GM12878 (cell line): ENCODE data around the gene TTC39A. TPM values are rescaled to one million over a fixed set of nuclear protein-coding genes. Genes with fewer than 3 reads are reported as not detected.

Experiments used
- ATAC-seq: fragments of 200-7000 bp; cut with Tn5 transposase; 3 replicates; pipeline ENCODE4 v1.9.1; 2020; ENCODE audit warnings: mild to moderate bottlenecking, moderate library complexity
- BruUV-seq: library from RNA; stranded (reverse); fragments of 400-500 nt; replicated peaks from 2 replicates; lab custom pipeline; 2021; lab: Mats Ljungman, UMichigan
- CTCF ChIA-PET: fragments of 300-600 bp; sonication (Branson Sonifier 250); formaldehyde crosslinking; extraction: SDS; loops from one replicate; lab custom pipeline; 2021; ENCODE audit warnings: inconsistent platforms; lab: Yijun Ruan, JAX
- POLR2A ChIA-PET: fragments of 350-600 bp; formaldehyde crosslinking; extraction: SDS; loops from one replicate; lab custom pipeline; 2021; ENCODE audit warnings: inconsistent platforms; lab: Charles Lee
- RAD21 ChIA-PET: fragments of 300-600 bp; sonication (Branson Sonifier 250); formaldehyde crosslinking; loops from one replicate; lab custom pipeline; 2023; ENCODE audit warnings: antibody characterized with exemption; ENCODE audit not compliant: unreplicated experiment; lab: Charles Lee
- SMC1A ChIA-PET: fragments of 300-600 bp; sonication (Branson Sonifier 250); formaldehyde crosslinking; loops from one replicate; lab custom pipeline; 2023; ENCODE audit not compliant: unreplicated experiment, uncharacterized antibody; lab: Charles Lee
- DNase-seq: peaks from one replicate; pipeline ENCODE4 v3.0.0-alpha.2; 2011; ENCODE audit warnings: low read depth, low spot score
- FAIRE-seq: peaks from 3 replicates; lab custom pipeline; 2011; peaks lifted over from hg19 to GRCh38; lab: Jason Lieb, UNC
- H2AFZ ChIP-seq: 2 replicates; pipeline ENCODE4 v1.6.0; 2011; ENCODE audit warnings: low read depth, low read length, control low read depth; ENCODE audit not compliant: control insufficient read depth
- H3K27ac ChIP-seq: 2 replicates; pipeline ENCODE4 v1.5.1; 2011; ENCODE audit warnings: control low read depth; ENCODE audit not compliant: control insufficient read depth, insufficient read depth
- H3K27me3 ChIP-seq, 2 experiments: replicated peaks in 1 of 2; 2 replicates each; pipeline versions ENCODE4 v1.6.0 to v1.6.1; 2011; ENCODE audit warnings: low read length in 1 of 2; ENCODE audit not compliant: control insufficient read depth in 2 of 2, insufficient read depth in 2 of 2
- H3K36me3 ChIP-seq, 2 experiments: 2 replicates each; pipeline ENCODE4 v1.5.1; 2011; ENCODE audit warnings: low read length in 1 of 2; ENCODE audit not compliant: control insufficient read depth in 2 of 2, insufficient read depth in 2 of 2
- H3K4me1 ChIP-seq: 2 replicates; pipeline ENCODE4 v1.6.1; 2011; ENCODE audit warnings: mild to moderate bottlenecking, low read length, moderate library complexity, mixed read lengths; ENCODE audit not compliant: control insufficient read depth, insufficient read depth
- H3K4me2 ChIP-seq: 2 replicates; pipeline ENCODE4 v1.6.0; 2011; ENCODE audit warnings: control low read depth; ENCODE audit not compliant: control insufficient read depth, insufficient read depth
- H3K4me3 ChIP-seq: fragments of 200-600 bp; sonication (generic); 2 replicates; pipeline ENCODE4 v1.5.1; 2016
- H3K79me2 ChIP-seq: 2 replicates; pipeline ENCODE4 v1.6.0; 2011; ENCODE audit warnings: low read length; ENCODE audit not compliant: control insufficient read depth, insufficient read depth
- H3K9ac ChIP-seq: 2 replicates; pipeline ENCODE4 v1.8.0; 2011; ENCODE audit warnings: low read length, control low read depth, mixed read lengths; ENCODE audit not compliant: control insufficient read depth, insufficient read depth
- H3K9me3 ChIP-seq: replicated peaks from 3 replicates; pipeline ENCODE4 v1.5.1; 2011; ENCODE audit warnings: mild to moderate bottlenecking, low read length; ENCODE audit not compliant: control insufficient read depth, insufficient read depth
- H4K20me1 ChIP-seq: 2 replicates; pipeline ENCODE4 v1.6.0; 2011; ENCODE audit not compliant: control insufficient read depth, insufficient read depth
- BCLAF1 ChIP-seq: fragments of 450-650 bp; IDR thresholded peaks from 2 replicates; pipeline ENCODE4 v1.6.1; 2017; ENCODE audit warnings: antibody characterized with exemption, mild to moderate bottlenecking, moderate library complexity
- CREM ChIP-seq: IDR thresholded peaks from 2 replicates; pipeline ENCODE4 v1.6.1; 2014; ENCODE audit warnings: antibody characterized with exemption, low read depth
- GABPA ChIP-seq: IDR thresholded peaks from 2 replicates; pipeline ENCODE4 v1.6.1; 2014; ENCODE audit warnings: antibody characterized with exemption, low read depth, mild to moderate bottlenecking, inconsistent platforms
- HDGF ChIP-seq: fragments of 450-650 bp; IDR thresholded peaks from 2 replicates; pipeline ENCODE4 v1.6.1; 2016; ENCODE audit warnings: antibody characterized with exemption
- IRF3 ChIP-seq: fragments of 450-650 bp; IDR thresholded peaks from 2 replicates; pipeline ENCODE4 v1.6.1; 2014; ENCODE audit warnings: mild to moderate bottlenecking
- NFIC ChIP-seq: IDR thresholded peaks from 2 replicates; pipeline ENCODE4 v1.6.1; 2012; ENCODE audit warnings: low read depth, mild to moderate bottlenecking, inconsistent platforms, low read length, moderate library complexity
- NR2C2 ChIP-seq: IDR thresholded peaks from 2 replicates; pipeline ENCODE4 v1.6.1; 2011; ENCODE audit warnings: borderline replicate concordance, low read depth; ENCODE audit not compliant: control insufficient read depth, insufficient read length
- NRF1 ChIP-seq: conservative IDR thresholded peaks from 2 replicates; pipeline ENCODE4 v1.6.1; 2011; ENCODE audit warnings: mild to moderate bottlenecking, low read depth, low read length, improper control_type of control experiment
- RELB ChIP-seq: fragments of 450-650 bp; IDR thresholded peaks from 2 replicates; pipeline ENCODE4 v1.6.1; 2017; ENCODE audit warnings: low read depth, mild to moderate bottlenecking, moderate library complexity
- RFX5 ChIP-seq: IDR thresholded peaks from 2 replicates; pipeline ENCODE4 v1.6.1; 2011; ENCODE audit warnings: low read depth, low read length, improper control_type of control experiment
- TBL1XR1 ChIP-seq: IDR thresholded peaks from 2 replicates; pipeline ENCODE4 v1.6.1; 2012; ENCODE audit warnings: low read depth, low read length, improper control_type of control experiment
- ZBTB33 ChIP-seq: fragments of 450-650 bp; IDR thresholded peaks from 2 replicates; pipeline ENCODE4 v1.6.1; 2017; ENCODE audit warnings: mild to moderate bottlenecking
- WGBS: methylation state at CpG from one replicate; pipeline ENCODE4 v1.1.6; 2016; ENCODE audit warnings: low lambda C conversion rate; ENCODE audit not compliant: insufficient replicate concordance, insufficient coverage; ENCODE audit errors: missing lambda C conversion rate; 5-methylcytosine and 5-hydroxymethylcytosine counted together
- in situ Hi-C: fragments of 300-500 bp; cut with MboI; formaldehyde crosslinking; loops from 9 replicates; pipeline ENCODE4 v1.14.3; 2018; ENCODE audit warnings: mixed read lengths
- intact Hi-C: fragments of 100-400 bp; cut with micrococcal nuclease; formaldehyde crosslinking; loops from one replicate; pipeline ENCODE4 v1.14.2; 2022; ENCODE audit not compliant: unreplicated experiment
- polyA plus RNA-seq, 11 experiments: library from polyadenylated mRNA; depleted of rRNA in 4 of 11; unstranded in 6 of 11; stranded (reverse) in 5 of 11; fragments of >200 nt; fragmentation: Nextera tagmentation in 4 of 11; fragmentation: Illumina TruSeq in 1 of 11; extraction: Ambion mirVana in 4 of 11; extraction: Trizol in 1 of 11; gene quantifications; 1 replicate in 1 of 11; 2 replicates in 10 of 11; pipeline versions ENCODE4 v1.2.1 to v1.2.3, GENCODE V29; 2011 to 2016; ENCODE audit warnings: inconsistent platforms in 2 of 11, missing spikeins in 2 of 11, low read depth in 1 of 11
- total RNA-seq, 4 experiments: library from RNA; depleted of rRNA in 3 of 4; stranded (reverse); fragments of >200 nt in 3 of 4; fragmentation: Illumina TruSeq in 1 of 4; extraction: Trizol in 1 of 4; gene quantifications; 2 replicates each; pipeline versions ENCODE4 v1.2.1 to v1.2.3, GENCODE V29; 2013 to 2021
- TF ChIP-seq, protein P1 (sequence below): fragments of 450-650 bp; IDR thresholded peaks from 2 replicates; pipeline ENCODE4 v1.6.1; 2016; ENCODE audit warnings: mild to moderate bottlenecking, moderate library complexity, borderline replicate concordance

TTC39A gene
- total and polyA plus RNA-seq, 10 of the 15 experiments (the other 5 are each of a cell fraction or from before 2014, with no cell fraction given) = 0.18 to 3.0 (median 1.2) TPM

DNA sequence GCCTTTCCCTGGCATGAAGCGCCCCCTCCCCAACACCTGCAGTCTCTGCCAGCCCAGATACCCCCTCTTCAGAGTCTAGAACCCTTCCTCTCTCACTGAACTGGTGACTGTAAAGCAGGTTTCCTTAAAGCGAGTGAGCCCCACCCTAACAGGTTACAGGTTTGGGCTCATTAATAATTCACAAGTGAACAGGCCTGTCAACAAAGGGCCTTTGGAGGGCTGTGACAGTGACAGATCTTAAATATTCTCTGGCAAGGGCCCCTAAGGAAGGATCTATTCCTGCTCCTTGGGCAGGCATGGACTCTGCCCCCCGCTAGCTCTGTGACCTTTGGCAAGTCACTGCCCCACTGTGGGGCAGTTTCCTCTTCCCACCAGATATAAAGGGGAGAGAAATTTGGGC lies 5.6 kb upstream of the TTC39A start:
- H3K79me2 ChIP-seq = no peaks in the 10 kb centered on the region
- no peaks in the 10 kb centered on the region for H4K20me1 ChIP-seq
- H3K27ac ChIP-seq = no peak overlapping the region
- no peaks in the 10 kb centered on the region for H3K9me3 ChIP-seq
- RAD21 ChIA-PET = no interaction called here
- ATAC-seq (no peak), DNase-seq (no peak), FAIRE-seq (no peak)
- CTCF ChIA-PET = interaction anchor here (0.9 to 1.1 kb wide), 2 partner anchors 11 to 199 kb away, joined by 3 read pairs; no protein-coding TSS in a partner anchor
- no peaks in the 10 kb centered on the region for H3K36me3 ChIP-seq
- SMC1A ChIA-PET = interaction anchor here (1.5 kb wide), 1 partner anchor 11 kb away, joined by 4 read pairs; no protein-coding TSS in a partner anchor
- no peak overlapping the region for H3K9ac ChIP-seq
- no peak overlapping the region for H3K4me2 ChIP-seq
- WGBS = 87% methylated on average over 2 of the region's 3 CpGs
- H3K4me3 ChIP-seq = no peak overlapping the region
- peaks cover 5% of the 10 kb centered on the region for H3K4me1 ChIP-seq
- no peaks in the 10 kb centered on the region for H3K27me3 ChIP-seq
- no TSS peak for BruUV-seq
- in situ Hi-C loops (no loop called here), intact Hi-C loops (no loop called here)
- POLR2A ChIA-PET = no interaction called here
- no peak overlapping the region for H2AFZ ChIP-seq
- TF ChIP-seq NRF1 = no peak
- no peak for TF ChIP-seq RELB
- TF ChIP-seq CREM = no peak
- no peak for TF ChIP-seq IRF3
- TF ChIP-seq BCLAF1 = no peak
- TF ChIP-seq NFIC = no peak
- no peak for TF ChIP-seq NR2C2
- no peak for TF ChIP-seq ZBTB33
- TF ChIP-seq TBL1XR1 = no peak
- TF ChIP-seq HDGF = no peak
- TF ChIP-seq, protein P1, sequence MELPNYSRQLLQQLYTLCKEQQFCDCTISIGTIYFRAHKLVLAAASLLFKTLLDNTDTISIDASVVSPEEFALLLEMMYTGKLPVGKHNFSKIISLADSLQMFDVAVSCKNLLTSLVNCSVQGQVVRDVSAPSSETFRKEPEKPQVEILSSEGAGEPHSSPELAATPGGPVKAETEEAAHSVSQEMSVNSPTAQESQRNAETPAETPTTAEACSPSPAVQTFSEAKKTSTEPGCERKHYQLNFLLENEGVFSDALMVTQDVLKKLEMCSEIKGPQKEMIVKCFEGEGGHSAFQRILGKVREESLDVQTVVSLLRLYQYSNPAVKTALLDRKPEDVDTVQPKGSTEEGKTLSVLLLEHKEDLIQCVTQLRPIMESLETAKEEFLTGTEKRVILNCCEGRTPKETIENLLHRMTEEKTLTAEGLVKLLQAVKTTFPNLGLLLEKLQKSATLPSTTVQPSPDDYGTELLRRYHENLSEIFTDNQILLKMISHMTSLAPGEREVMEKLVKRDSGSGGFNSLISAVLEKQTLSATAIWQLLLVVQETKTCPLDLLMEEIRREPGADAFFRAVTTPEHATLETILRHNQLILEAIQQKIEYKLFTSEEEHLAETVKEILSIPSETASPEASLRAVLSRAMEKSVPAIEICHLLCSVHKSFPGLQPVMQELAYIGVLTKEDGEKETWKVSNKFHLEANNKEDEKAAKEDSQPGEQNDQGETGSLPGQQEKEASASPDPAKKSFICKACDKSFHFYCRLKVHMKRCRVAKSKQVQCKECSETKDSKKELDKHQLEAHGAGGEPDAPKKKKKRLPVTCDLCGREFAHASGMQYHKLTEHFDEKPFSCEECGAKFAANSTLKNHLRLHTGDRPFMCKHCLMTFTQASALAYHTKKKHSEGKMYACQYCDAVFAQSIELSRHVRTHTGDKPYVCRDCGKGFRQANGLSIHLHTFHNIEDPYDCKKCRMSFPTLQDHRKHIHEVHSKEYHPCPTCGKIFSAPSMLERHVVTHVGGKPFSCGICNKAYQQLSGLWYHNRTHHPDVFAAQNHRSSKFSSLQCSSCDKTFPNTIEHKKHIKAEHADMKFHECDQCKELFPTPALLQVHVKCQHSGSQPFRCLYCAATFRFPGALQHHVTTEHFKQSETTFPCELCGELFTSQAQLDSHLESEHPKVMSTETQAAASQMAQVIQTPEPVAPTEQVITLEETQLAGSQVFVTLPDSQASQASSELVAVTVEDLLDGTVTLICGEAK = no peak
- TF ChIP-seq RFX5 = no peak
- no peak for TF ChIP-seq GABPA
